Esophagus (tissue), 2 donors: ENCODE results near the gene GLUD1. TPM values are rescaled to one million over a fixed set of nuclear protein-coding genes. Genes with fewer than 3 reads are reported as not detected.
"Not testable (repeated sequence)": the region's sequence is repeated elsewhere in the genome, so short reads cannot be mapped to it uniquely, and the experiment has no call there.

Experiments used
- H3K27ac ChIP-seq, 2 donors: one replicate each; pipeline ENCODE4 v1.5.1; 2013; ENCODE audit warnings: low read depth in 2 of 2, mild to moderate bottlenecking in 2 of 2, inconsistent platforms in 1 of 2, low read length in 1 of 2, moderate library complexity in 1 of 2
- H3K27me3 ChIP-seq, 2 donors: one replicate each; pipeline ENCODE4 v1.6.1; 2013; ENCODE audit warnings: low read length in 2 of 2, control low read depth in 1 of 2, mild to moderate bottlenecking in 1 of 2; ENCODE audit not compliant: insufficient read depth in 2 of 2, control insufficient read depth in 1 of 2
- H3K36me3 ChIP-seq, 2 donors: one replicate each; pipeline ENCODE4 v1.6.1; 2013; ENCODE audit warnings: low read length in 1 of 2; ENCODE audit not compliant: control insufficient read depth in 2 of 2, insufficient read depth in 2 of 2
- H3K4me1 ChIP-seq, 2 donors: one replicate each; pipeline ENCODE4 v1.6.1; 2013; ENCODE audit warnings: low read length in 1 of 2; ENCODE audit not compliant: control insufficient read depth in 2 of 2, insufficient read depth in 2 of 2
- H3K4me3 ChIP-seq, 2 donors: one replicate each; pipeline ENCODE4 v1.5.1; 2013; ENCODE audit warnings: low read length in 2 of 2, mild to moderate bottlenecking in 2 of 2, low read depth in 1 of 2, moderate library complexity in 1 of 2
- H3K9me3 ChIP-seq, 2 donors: one replicate each; pipeline ENCODE4 v1.6.1; 2013; ENCODE audit warnings: mild to moderate bottlenecking in 2 of 2, low read depth in 1 of 2, low read length in 1 of 2, moderate library complexity in 1 of 2; ENCODE audit not compliant: control insufficient read depth in 2 of 2, insufficient read depth in 1 of 2
- WGBS, 2 donors: extraction: QIAGEN DNeasy Blood & Tissue Kit; methylation state at CpG; one replicate each; pipeline ENCODE4 v1.1.7; 2013; 5-methylcytosine and 5-hydroxymethylcytosine counted together
- polyA plus RNA-seq, 2 donors: library from polyadenylated mRNA; stranded (reverse); fragments of 200-250 nt; gene quantifications; one replicate each; pipeline ENCODE4 v1.2.3, GENCODE V29; 2013
- donor health status: healthy with polysubstance abuse.
- donor health status: Bipolar disorder and iron deficiency.

GLUD1 gene
- polyA plus RNA-seq, 2 donors, result 57.0 to 68.8 TPM

- WGBS, 2 donors, result 71 to 77% methylated on average over 11 of the region's 11 CpGs
- H3K36me3 ChIP-seq, result no peaks in the 10 kb centered on the region
- no peaks in the 10 kb centered on the region for H3K9me3 ChIP-seq
- no peak overlapping the region for H3K4me3 ChIP-seq
- H3K27ac ChIP-seq, result no peak overlapping the region
- H3K4me1 ChIP-seq, result peaks cover 0 to 8% of the 10 kb centered on the region in 2 donors
- H3K27me3 ChIP-seq, result no peaks in the 10 kb centered on the region
These were observed 15.4 kb downstream of the GLUD1 start for GRCh38 chr10:87079106-87079836.

DNA sequence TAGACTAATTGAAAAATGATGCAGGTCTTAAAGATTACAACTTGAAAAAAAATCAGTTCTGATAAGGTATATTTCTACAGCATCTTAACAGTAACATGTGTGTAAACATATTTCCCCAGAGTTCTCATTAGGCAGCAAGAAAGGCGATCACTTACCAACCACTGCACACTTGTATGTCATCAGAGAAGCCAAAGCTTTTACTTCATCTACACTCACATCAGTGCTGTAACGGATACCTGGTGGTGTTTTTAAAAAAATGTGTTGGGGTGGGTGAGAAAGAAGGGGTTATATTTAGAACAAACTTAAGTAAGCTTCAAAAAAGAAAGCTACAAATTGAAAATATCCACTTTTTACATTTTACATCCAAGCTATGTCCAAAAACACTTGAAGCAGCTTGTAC lies 18.2 kb downstream of the GLUD1 start:
- not testable (repeated sequence) for H3K4me1 ChIP-seq, H3K4me3 ChIP-seq, H3K27ac ChIP-seq, H3K9me3 ChIP-seq, H3K36me3 ChIP-seq, H3K27me3 ChIP-seq
- 88 to 90% methylated on average over 2 of the region's 2 CpGs for WGBS, 2 donors

GRCh38 chr10:87072449-87072848 lies 22.2 kb downstream of the GLUD1 start:
- peaks cover 3 to 12% of the 10 kb centered on the region in 2 donors for H3K36me3 ChIP-seq
- no peaks in the 10 kb centered on the region for H3K27me3 ChIP-seq
- H3K9me3 ChIP-seq, result no peaks in the 10 kb centered on the region
- 69 to 84% methylated on average over 2 of the region's 2 CpGs for WGBS, 2 donors
- no peaks in the 10 kb centered on the region for H3K4me1 ChIP-seq
- H3K27ac ChIP-seq, result no peak overlapping the region
- no peak overlapping the region for H3K4me3 ChIP-seq

DNA sequence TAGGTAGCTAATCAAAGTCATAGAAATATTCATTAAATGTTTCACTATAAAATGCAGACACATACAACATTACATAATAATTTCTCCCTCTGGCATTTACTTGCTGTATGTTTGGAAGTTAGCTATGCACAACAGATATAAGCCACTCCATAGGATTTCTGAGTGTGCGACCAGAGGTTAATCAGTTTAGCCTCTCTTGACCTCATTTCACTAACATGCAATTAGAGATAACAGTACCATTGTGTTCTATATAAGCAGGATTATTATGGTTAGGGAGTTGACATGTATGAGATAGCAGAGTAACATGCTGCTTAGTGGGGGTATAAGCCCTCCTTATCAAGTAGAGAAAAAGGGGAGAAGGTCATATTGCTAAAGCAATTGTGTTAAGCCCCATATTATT lies 26.4 kb downstream of the GLUD1 start:
- no peaks in the 10 kb centered on the region for H3K9me3 ChIP-seq
- no peak overlapping the region for H3K4me3 ChIP-seq
- H3K36me3 ChIP-seq, result peaks cover 14% of the 10 kb centered on the region in 2 donors
- 83 to 96% methylated on average over 1 of the region's 1 CpG for WGBS, 2 donors
- no peaks in the 10 kb centered on the region for H3K27me3 ChIP-seq
- H3K4me1 ChIP-seq, result no peaks in the 10 kb centered on the region
- no peak overlapping the region for H3K27ac ChIP-seq

DNA sequence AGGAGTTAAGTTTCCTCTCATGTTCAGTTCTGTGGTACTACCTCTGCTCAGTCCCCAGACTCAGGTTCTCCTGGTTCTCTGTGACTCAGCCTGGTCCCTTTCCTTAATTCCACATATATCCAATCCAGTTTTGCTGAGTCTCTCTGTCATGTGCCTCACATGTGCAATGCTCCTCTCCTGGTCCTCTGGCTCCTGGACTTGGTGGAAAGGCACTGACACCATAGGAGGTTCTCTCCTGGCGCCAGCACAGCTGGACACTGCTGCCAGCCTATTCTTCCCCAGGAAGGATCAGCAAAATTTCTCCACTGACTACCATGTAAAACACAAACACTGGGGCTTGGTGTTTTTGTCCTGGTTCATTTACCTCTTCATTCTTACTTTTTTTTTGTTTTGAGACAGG lies 27.8 kb downstream of the GLUD1 start:
- WGBS, 2 donors, result 97 to 100% methylated on average over 1 of the region's 1 CpG
- Histone ChIP-seq H3K36me3 (peaks cover 12 to 14% of the 10 kb centered on the region in 2 donors), H3K27ac (no peak overlapping the region), H3K4me1 (no peaks in the 10 kb centered on the region), H3K4me3 (no peak overlapping the region), H3K27me3 (no peaks in the 10 kb centered on the region), H3K9me3 (no peaks in the 10 kb centered on the region)

DNA sequence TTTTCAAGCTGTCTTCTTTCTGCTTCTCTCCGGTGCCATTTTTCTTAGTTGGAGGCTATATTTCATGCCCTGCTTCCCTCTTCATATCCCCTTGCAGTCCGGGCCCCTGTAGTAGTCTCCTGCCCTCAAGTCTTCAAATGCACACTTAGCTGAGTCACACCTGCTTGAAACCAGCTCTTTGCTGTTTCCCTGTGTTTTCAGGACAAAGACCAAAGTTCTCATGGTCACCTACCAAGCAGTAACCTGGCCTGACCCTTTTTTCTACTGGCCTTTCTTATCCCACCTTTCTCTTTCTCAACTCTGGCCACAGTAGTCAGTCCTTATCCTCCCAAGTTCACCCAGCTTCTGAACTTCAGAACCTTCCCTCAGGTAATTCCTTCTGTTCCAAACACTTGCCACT lies 28.5 kb downstream of the GLUD1 start:
- Histone ChIP-seq H3K27ac (peak overlapping the region in 1 of 2 donors; percentile 4), H3K4me3 (no peak overlapping the region), H3K9me3 (no peaks in the 10 kb centered on the region), H3K4me1 (no peaks in the 10 kb centered on the region), H3K36me3 (peaks cover 12 to 14% of the 10 kb centered on the region in 2 donors), H3K27me3 (no peaks in the 10 kb centered on the region)
- 95 to 98% methylated on average over 2 of the region's 2 CpGs for WGBS, 2 donors

DNA sequence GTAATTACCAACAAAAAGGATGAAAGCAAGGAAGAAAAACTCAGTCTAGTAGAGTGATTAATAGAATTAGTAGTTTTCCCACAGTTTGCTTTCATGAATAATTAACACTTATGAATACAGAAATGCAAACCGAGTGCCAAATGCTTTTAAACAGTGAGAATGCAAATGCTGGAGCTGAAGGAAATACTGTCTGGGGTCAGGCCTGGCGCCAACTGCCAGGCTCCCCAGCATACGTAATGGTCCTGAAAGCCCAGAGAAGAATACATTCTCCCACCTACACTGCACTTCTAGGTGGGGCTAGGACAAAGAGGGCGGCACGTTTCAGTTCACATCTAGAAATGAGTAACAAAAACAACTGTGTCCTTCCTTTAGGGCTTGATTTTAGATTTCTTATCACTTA lies 30.0 kb downstream of the GLUD1 start:
- no peaks in the 10 kb centered on the region for H3K9me3 ChIP-seq
- 73 to 76% methylated on average over 5 of the region's 5 CpGs for WGBS, 2 donors
- H3K27me3 ChIP-seq, result no peaks in the 10 kb centered on the region
- no peak overlapping the region for H3K27ac ChIP-seq
- no peaks in the 10 kb centered on the region for H3K4me1 ChIP-seq
- peaks cover 12 to 15% of the 10 kb centered on the region in 2 donors for H3K36me3 ChIP-seq
- H3K4me3 ChIP-seq, result no peak overlapping the region

DNA sequence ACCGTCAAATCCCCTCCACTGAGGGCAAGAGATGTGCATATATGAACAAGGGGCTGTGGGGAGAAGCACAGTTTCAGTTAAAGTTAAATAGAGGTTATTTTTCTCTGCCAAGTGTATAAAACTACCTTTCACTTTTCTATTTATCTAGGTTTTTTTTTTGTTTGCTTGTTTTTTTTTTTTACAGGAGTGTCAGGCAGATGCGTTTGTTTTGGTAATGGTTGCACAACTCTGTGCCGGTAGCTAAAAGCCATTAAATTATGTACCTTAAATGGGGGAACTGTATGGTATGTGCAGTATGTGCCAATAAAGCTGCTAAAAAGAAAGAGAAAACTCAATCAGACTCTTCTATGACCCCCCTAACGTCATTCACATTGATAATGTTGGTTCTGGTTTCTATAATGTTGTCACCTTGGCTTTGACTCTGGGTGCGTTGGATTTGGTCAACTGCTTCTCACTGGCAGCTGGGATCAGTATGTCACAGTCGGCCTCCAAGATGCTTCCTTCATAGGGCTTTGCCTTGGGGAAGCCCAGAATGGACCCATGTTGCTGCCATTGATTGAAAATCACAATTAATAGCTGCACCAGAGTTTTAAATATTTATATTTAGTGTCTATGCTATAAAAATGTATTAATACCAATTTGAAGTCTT lies 34.2 kb downstream of the GLUD1 start:
- H3K4me3 ChIP-seq, result no peak overlapping the region
- 85 to 93% methylated on average over 6 of the region's 6 CpGs for WGBS, 2 donors
- H3K27ac ChIP-seq, result no peak overlapping the region
- H3K36me3 ChIP-seq, result peaks cover 8 to 13% of the 10 kb centered on the region in 2 donors
- no peaks in the 10 kb centered on the region for H3K9me3 ChIP-seq
- H3K4me1 ChIP-seq, result peaks cover 0 to under 1% of the 10 kb centered on the region in 2 donors
- no peaks in the 10 kb centered on the region for H3K27me3 ChIP-seq

GRCh38 chr10:87059401-87059800 lies 35.2 kb downstream of the GLUD1 start:
- no peaks in the 10 kb centered on the region for H3K9me3 ChIP-seq
- WGBS, 2 donors, result 93 to 100% methylated on average over 1 of the region's 1 CpG
- H3K4me3 ChIP-seq, result no peak overlapping the region
- H3K4me1 ChIP-seq, result peaks cover 0 to 2% of the 10 kb centered on the region in 2 donors
- H3K27ac ChIP-seq, result no peak overlapping the region
- H3K27me3 ChIP-seq, result no peaks in the 10 kb centered on the region
- peaks cover 6 to 12% of the 10 kb centered on the region in 2 donors for H3K36me3 ChIP-seq

- Histone ChIP-seq H3K4me3 (no peak overlapping the region), H3K4me1 (peaks cover 0 to 2% of the 10 kb centered on the region in 2 donors), H3K9me3 (no peaks in the 10 kb centered on the region), H3K27ac (no peak overlapping the region), H3K27me3 (no peaks in the 10 kb centered on the region), H3K36me3 (peaks cover 8 to 15% of the 10 kb centered on the region in 2 donors)
- WGBS, 2 donors, result 50 to 82% methylated on average over 1 of the region's 1 CpG
These were observed 36.5 kb downstream of the GLUD1 start for GRCh38 chr10:87058171-87058570.
